ENCODE measurements around the gene SMYD3. TPM values are rescaled to one million over a fixed set of nuclear protein-coding genes. Genes with fewer than 3 reads are reported as not detected.

SMYD3 gene
- total RNA-seq, 2 donors from 2014 or later: 16.2 to 16.4 TPM

- H3K9me3 ChIP-seq: no peaks in the 10 kb centered on the region
- TF ChIP-seq, protein P1, sequence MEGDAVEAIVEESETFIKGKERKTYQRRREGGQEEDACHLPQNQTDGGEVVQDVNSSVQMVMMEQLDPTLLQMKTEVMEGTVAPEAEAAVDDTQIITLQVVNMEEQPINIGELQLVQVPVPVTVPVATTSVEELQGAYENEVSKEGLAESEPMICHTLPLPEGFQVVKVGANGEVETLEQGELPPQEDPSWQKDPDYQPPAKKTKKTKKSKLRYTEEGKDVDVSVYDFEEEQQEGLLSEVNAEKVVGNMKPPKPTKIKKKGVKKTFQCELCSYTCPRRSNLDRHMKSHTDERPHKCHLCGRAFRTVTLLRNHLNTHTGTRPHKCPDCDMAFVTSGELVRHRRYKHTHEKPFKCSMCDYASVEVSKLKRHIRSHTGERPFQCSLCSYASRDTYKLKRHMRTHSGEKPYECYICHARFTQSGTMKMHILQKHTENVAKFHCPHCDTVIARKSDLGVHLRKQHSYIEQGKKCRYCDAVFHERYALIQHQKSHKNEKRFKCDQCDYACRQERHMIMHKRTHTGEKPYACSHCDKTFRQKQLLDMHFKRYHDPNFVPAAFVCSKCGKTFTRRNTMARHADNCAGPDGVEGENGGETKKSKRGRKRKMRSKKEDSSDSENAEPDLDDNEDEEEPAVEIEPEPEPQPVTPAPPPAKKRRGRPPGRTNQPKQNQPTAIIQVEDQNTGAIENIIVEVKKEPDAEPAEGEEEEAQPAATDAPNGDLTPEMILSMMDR (IDR thresholded peaks at IDR 0.05): no peak
- H3K4me3 ChIP-seq: no peak overlapping the region
- DNase-seq: no peak
- intact Hi-C loops (cut with DNase I): no loop called here
- no peaks in the 10 kb centered on the region for H3K36me3 ChIP-seq
- H3K27ac ChIP-seq: no peak overlapping the region
- H3K9ac ChIP-seq (ENCODE audit: low read depth in 2 of 2, low read length in 2 of 2): no peak overlapping the region
- H3K27me3 ChIP-seq: no peaks in the 10 kb centered on the region
- no peaks in the 10 kb centered on the region for H3K4me1 ChIP-seq
Observed at GRCh38 chr1:246104927-246105326, 402.2 kb downstream of the SMYD3 start.

GRCh38 chr1:246099570-246099969 lies 407.5 kb downstream of the SMYD3 start:
- DNase-seq: no peak
- no peaks in the 10 kb centered on the region for H3K27me3 ChIP-seq
- TF ChIP-seq, protein P1 (IDR thresholded peaks at IDR 0.05): no peak
- no peak overlapping the region for H3K4me3 ChIP-seq
- no peak overlapping the region for H3K27ac ChIP-seq
- no peaks in the 10 kb centered on the region for H3K9me3 ChIP-seq
- intact Hi-C loops (cut with DNase I): no loop called here
- H3K4me1 ChIP-seq: no peaks in the 10 kb centered on the region
- no peak overlapping the region for H3K9ac ChIP-seq (ENCODE audit: low read depth in 2 of 2, low read length in 2 of 2)
- H3K36me3 ChIP-seq: no peaks in the 10 kb centered on the region

- H3K9ac ChIP-seq (ENCODE audit: low read depth in 2 of 2, low read length in 2 of 2): no peak overlapping the region
- H3K27ac ChIP-seq: no peak overlapping the region
- TF ChIP-seq, protein P1 (IDR thresholded peaks at IDR 0.05): no peak
- intact Hi-C loops (cut with DNase I): no loop called here
- DNase-seq: no peak
- no peak overlapping the region for H3K4me3 ChIP-seq
- H3K27me3 ChIP-seq: no peaks in the 10 kb centered on the region
- no peaks in the 10 kb centered on the region for H3K9me3 ChIP-seq
- H3K36me3 ChIP-seq: no peaks in the 10 kb centered on the region
- no peaks in the 10 kb centered on the region for H3K4me1 ChIP-seq
Observed at GRCh38 chr1:246096356-246096755, 410.7 kb downstream of the SMYD3 start.

DNA sequence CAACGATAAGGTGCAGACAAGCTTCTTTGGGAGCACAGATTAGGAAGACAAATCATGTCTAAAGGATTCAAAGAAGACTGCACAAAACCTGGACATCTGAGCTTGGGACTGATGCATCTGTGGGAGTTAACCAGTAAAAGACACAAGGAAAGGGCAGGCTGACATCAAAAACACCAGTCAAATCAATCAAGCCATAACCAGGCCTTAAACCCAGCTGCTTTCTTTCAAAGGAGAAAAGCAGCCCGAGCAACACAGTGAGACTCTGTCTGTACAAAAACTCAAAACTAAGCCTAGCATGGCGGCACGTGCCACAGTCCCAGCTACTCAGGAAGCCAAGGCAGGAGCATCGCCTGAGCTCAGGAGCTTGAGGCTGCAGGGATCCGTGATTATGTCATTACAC lies 411.6 kb downstream of the SMYD3 start:
- H3K9ac ChIP-seq (ENCODE audit: low read depth in 2 of 2, low read length in 2 of 2): no peak overlapping the region
- no peak overlapping the region for H3K27ac ChIP-seq
- TF ChIP-seq, protein P1 (IDR thresholded peaks at IDR 0.05): no peak
- H3K27me3 ChIP-seq: no peaks in the 10 kb centered on the region
- H3K4me3 ChIP-seq: no peak overlapping the region
- H3K9me3 ChIP-seq: no peaks in the 10 kb centered on the region
- intact Hi-C loops (cut with DNase I): no loop called here
- no peak for DNase-seq
- H3K4me1 ChIP-seq: no peaks in the 10 kb centered on the region
- H3K36me3 ChIP-seq: no peaks in the 10 kb centered on the region

- no peak for DNase-seq
- Histone ChIP-seq H3K9ac (ENCODE audit: low read depth in 2 of 2, low read length in 2 of 2) (no peak overlapping the region), H3K9me3 (no peaks in the 10 kb centered on the region), H3K27ac (no peak overlapping the region), H3K27me3 (no peaks in the 10 kb centered on the region), H3K4me3 (no peak overlapping the region), H3K36me3 (no peaks in the 10 kb centered on the region), H3K4me1 (no peaks in the 10 kb centered on the region)
- intact Hi-C loops (cut with DNase I): no loop called here
- TF ChIP-seq, protein P1 (IDR thresholded peaks at IDR 0.05): no peak
Observed at GRCh38 chr1:246093230-246093629, 413.8 kb downstream of the SMYD3 start.

GRCh38 chr1:246092136-246092535 lies 414.9 kb downstream of the SMYD3 start:
- TF ChIP-seq, protein P1 (IDR thresholded peaks at IDR 0.05): no peak
- Histone ChIP-seq H3K9ac (ENCODE audit: low read depth in 2 of 2, low read length in 2 of 2) (no peak overlapping the region), H3K9me3 (no peaks in the 10 kb centered on the region), H3K4me3 (no peak overlapping the region), H3K4me1 (no peaks in the 10 kb centered on the region), H3K27me3 (no peaks in the 10 kb centered on the region), H3K27ac (no peak overlapping the region), H3K36me3 (no peaks in the 10 kb centered on the region)
- intact Hi-C loops (cut with DNase I): no loop called here
- DNase-seq: no peak
